Measurements from ENCODE around the gene WFS1. TPM values are rescaled to one million over a fixed set of nuclear protein-coding genes. Genes with fewer than 3 reads are reported as not detected.

Gene WFS1
- total RNA-seq, 1 donor from 2014 or later = 23.4 TPM

- peak; percentile 87 to 95 for DNase-seq (ENCODE audit: low read depth in 2 of 2)
Measured at GRCh38 chr4:6278801-6279197, 9.1 kb downstream of the WFS1 start.

GRCh38 chr4:6279582-6280289, 10.1 kb downstream of the WFS1 start:
- no peak for DNase-seq (ENCODE audit: low read depth in 2 of 2)

DNA sequence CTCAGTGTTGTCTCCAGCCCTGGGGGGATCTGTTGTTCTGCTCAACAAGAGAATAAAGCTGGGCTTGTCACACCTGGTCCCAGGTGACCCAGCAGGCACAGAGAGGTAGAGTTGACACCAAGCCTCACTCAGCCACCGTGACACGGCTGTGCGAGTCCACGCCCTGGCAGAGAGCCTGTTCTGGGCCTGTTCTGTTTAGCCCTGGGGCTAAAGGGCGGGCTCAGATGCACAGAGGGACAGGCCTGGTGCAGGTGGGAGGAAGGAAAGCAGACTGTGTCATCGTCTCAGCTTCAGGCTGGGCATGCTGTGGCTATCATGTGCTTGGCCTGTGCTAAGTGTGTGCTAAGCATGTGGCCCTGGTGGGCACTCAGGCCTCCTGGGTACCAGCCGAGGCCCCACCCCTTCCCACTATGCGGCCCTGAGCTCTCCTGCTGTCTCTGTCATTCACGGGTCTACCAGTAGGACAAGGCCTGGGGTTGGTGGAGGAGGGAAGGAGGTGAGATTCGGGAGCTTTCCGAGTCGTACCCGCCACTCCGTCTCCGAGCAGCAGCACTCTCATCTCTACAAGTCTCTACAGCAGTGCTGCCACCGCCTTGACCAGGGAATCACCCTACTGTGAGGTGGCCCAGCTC, 10.8 kb downstream of the WFS1 start:
- DNase-seq (ENCODE audit: low read depth in 2 of 2) = no peak

DNA sequence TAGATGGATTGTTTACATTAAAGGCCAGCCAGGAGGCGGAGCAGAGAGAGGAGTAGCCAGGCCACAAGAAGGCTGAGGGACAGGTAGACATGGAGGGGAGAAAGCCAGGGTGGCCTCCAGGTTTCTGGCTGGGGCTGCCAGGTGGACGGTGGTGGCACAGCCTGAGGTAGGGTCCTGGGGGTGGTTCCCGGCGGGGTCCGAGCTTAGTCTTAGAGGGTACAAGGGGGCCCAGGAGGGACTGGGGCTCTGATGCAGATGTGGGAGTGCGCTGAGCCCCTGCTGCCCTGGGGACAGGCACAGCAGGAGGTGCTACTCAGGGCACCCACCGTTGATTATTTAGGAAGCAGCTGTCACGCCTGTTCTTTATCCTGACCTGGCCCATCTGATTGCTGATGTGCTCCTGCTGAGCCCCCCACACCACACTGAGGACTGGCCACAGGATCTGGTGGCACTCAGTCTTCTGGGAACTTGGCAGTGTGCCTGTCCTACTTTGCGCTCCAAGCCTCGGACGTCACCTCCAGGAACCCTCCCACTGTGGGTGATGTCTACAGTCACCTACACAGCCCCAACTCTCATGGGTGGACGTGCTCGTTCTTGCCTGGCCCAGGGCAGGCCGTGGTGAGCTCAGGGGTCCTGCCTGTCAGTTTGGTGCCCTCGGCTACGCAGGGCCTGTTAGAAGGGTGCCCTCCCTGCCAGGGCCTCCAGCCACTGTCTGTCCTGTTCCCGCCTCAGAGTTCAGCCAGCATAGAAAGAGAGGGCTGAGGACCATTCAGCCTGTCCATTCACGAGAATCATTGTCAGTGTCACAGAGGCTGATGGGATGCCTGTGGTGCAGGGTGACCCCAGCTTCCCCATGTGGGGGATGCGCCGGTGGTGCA, 12.0 kb downstream of the WFS1 start:
- no peak for DNase-seq (ENCODE audit: low read depth in 2 of 2)

DNA sequence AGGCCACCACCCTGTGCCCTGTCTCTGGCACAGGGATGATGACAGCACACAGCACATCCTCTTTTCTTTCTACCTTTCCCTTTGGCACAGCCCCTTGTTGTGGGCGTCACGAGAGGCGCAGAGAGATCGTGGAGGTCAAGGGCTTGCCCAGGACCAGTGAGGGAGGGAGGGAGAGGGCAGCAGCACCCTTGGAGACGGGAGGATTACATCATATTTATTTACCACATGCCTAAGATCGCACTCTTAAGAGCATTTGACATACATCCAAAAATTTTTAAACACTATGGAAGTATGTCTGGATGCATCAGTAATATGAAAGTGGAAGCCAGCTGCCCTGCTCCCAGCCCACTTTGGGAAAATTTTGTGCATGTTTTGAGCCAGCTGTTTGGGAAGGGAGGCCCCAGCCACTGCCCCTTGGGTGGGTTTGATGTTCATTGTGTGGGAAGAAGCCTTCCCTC, 12.7 kb downstream of the WFS1 start:
- DNase-seq (ENCODE audit: low read depth in 2 of 2) = no peak

- peak in 1 of 2 donors; percentile 25 for DNase-seq (ENCODE audit: low read depth in 2 of 2)
Measured at GRCh38 chr4:6283282-6283681, 13.6 kb downstream of the WFS1 start.

GRCh38 chr4:6287017-6287788, 17.6 kb downstream of the WFS1 start:
- no peak for DNase-seq (ENCODE audit: low read depth in 2 of 2)

DNA sequence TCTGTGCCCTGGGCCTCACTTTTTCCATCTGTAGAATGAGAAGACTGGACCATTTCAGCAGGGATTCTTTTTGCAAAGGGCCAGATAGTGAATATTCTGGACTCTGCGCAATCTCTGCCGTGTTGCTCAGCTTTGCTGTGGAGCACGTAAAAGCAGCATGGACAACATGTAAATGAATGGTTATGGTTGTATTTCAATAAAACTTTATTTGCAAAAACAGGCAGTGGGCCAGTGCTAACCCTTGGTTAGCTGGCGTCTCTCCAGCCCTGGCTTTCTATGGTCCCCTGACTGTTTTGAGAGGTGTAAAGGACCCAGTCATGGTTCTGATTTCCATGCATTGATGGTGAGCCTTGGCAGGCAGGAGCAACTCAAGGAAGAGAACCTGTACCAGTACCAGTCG, 18.7 kb downstream of the WFS1 start:
- DNase-seq (ENCODE audit: low read depth in 2 of 2) = no peak

DNA sequence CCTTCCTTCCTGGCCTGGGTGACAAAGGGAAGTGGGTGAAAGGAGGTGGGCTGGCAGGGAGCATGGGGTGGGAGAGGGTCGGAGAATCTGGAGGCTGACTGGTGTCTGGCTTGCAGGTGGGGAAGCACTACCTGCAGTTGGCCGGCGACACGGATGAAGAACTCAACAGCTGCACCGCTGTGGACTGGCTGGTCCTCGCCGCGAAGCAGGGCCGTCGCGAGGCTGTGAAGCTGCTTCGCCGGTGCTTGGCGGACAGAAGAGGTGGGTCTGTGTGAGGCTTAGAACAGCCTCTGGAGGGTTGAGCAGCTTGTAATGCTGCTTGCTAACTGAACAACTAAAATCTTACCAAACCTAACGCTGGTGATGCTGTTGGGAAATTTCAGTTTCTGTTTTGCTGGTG, 19.2 kb downstream of the WFS1 start:
- DNase-seq (ENCODE audit: low read depth in 2 of 2) = no peak

DNA sequence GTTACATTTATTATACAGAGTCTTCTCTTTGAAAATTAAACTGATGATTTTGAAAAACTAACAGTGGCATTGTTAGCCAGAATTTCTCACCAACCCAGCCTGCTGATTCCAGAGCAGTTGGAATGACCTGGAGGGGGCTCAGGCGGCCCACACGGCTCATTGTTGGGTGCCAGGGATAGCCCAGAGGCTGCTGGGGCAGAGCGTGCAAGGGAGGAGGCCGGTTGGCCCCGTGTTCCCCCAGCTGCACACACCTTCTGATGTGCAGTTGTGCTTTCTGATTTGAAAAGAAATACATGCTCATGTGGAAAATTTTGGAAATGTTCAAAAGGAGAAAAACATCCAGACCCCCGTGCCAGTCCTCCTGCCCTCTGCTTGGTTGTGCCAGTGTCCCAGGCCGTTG, 20.6 kb downstream of the WFS1 start:
- DNase-seq (ENCODE audit: low read depth in 2 of 2) = no peak

DNA sequence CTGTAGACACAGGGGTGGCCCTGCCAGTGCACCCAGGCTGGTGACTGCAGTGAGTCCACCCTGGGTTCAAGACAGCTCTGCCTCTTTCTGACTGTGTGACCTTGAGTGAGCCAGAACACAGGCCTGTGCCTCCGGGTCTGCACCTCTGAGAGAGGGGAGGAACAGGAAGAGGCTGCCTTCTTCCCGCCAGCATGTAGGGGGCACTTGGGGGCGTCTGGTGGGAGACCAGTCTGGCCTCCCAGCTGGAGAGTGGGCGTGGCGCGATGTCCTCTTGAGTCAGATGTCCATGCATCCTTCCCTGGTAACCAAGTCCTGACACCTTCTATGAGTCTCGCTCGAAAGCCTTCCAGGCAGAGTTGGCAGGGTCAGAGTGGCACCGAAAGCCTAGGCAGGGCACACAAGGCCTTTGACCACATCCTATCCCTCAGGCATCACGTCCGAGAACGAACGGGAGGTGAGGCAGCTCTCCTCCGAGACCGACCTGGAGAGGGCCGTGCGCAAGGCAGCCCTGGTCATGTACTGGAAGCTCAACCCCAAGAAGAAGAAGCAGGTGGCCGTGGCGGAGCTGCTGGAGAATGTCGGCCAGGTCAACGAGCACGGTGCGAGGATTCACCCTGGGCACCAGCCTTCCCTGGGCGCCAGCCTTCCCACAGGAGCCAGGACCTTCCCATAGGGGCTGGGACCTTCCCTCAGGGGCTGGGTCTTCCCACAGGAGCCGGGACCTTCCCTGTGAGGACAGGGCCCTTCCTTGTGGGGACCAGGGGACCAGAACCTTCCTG, 21.3 kb downstream of the WFS1 start:
- DNase-seq (ENCODE audit: low read depth in 2 of 2) = no peak

DNA sequence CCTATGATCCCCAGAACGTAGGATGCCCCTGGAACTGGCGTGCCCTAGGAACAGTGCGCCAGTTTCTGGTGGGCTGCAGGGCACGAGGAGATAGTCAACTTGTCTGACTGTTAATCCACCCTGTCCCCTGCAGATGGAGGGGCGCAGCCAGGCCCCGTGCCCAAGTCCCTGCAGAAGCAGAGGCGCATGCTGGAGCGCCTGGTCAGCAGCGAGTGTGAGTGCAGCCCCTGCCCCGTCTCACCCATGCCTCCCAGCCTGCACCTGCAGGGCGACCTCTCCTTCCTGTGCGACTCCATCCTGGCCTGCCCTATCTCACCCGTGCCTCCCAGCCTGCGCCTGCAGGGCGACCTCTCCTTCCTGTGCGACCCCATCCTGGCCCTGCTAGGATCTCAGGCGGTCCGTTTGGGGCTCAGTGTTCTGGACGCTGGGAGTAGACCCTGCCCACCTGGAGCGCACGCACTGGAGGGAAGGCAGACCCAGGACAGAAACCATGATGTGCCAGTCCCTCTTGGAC, 22.2 kb downstream of the WFS1 start:
- DNase-seq (ENCODE audit: low read depth in 2 of 2) = peak in 1 of 2 donors; percentile 53

DNA sequence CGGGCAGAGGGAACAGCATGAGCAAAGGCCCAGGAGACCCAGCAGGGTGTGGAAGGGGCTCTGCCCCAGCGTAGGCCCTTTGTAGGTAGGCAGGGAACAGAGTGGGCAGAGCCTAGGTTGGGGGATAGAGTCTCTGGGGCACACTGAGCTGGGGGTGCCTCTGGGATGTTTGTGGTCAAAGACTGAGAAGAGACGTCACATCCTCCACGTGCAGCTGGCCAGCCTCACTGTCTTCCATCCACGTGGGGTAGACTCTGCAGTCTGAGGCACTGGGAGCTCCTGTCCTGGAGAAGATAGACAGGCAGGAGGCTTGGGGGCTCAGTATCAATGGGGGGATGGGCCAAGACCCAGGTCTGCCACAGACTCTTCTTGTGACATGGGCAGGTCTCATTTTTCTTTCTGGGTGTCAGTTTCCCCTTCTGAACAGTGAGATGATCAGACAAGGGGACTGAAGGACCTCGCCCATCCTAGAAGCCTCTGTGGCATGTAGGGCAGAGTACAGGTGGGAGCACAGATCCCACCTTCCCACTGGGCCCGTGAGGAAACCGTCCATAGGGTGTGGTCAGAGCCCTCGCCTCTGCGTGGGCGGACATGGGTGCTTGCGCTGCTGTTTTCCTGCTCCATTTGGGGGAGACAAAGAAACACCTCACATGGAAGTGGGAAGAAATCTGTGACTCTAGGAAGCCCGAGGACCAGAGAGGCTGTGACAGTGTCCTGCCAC, 22.9 kb downstream of the WFS1 start:
- no peak for DNase-seq (ENCODE audit: low read depth in 2 of 2)

- no peak for DNase-seq (ENCODE audit: low read depth in 2 of 2)
Measured at GRCh38 chr4:6293097-6293445, 23.4 kb downstream of the WFS1 start.

GRCh38 chr4:6293661-6294060, 24.0 kb downstream of the WFS1 start:
- DNase-seq (ENCODE audit: low read depth in 2 of 2) = no peak

DNA sequence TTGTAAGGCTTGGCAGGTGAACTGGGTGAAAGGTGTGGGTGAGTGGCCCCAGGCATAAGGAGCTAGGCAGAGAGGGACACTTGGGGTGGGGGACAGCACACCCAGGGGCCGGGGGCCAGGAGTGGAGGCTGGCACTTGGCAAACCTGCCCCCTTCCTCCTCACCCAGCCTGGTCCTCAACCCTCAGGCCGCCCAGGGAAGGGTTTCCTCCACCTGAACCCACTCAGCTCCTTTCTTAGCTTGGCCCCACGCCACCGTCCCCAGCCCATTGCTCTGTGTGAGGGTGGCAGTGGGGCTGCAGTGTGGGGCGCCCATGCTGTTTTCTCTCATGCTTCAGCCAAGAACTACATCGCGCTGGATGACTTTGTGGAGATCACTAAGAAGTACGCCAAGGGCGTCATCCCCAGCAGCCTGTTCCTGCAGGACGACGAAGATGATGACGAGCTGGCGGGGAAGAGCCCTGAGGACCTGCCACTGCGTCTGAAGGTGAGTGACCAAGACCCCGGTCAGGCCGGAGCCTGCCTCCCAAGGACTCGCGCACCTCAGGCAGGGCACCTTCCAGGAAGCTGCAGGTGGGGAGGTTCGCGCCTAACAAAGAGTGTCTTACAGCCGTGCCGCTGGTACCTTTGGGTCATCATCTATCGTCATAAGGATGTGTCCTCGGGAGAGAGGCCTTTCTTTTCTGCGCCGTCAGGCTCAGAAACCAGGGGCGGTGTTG, 25.2 kb downstream of the WFS1 start:
- no peak for DNase-seq (ENCODE audit: low read depth in 2 of 2)

DNA sequence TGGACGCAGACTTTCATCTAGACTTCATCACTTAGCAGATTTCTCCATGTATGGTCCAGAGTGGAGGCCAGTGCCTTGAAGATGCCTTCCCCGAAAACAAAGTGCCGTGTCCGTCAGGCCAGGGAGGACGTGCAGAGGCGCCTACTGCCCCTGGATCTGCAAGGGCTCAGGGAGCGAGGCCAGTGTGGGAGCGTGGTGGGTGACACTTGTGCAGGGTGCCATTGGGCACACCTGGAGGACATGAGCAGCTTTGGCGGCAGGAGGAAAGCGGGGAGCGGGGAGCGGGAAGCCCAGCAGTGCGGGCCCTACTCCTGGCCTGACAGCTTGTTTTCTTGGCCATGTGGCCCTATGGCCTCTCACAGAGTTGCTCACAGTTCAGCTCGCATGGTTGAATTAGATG, 25.8 kb downstream of the WFS1 start:
- DNase-seq (ENCODE audit: low read depth in 2 of 2) = no peak

DNA sequence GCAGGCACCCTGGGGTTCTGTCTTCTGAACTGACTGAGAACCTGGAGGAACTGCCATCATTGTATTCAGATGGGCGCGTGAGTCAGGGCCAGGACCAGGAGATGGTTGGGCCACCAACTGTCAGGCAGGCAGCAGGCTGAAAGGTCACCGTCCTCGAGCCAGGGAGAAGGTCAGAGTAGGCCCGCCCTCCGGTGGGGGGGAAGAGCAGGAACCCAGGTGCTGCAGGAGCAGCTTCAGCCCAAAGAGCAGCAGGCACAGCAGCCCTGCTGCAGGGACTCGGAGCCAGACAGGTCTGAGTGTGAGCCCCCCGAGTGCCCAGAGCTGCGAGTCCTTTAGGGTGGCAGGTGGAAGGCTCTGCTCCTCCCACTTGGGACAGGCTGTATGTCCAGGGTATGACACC, 26.4 kb downstream of the WFS1 start:
- DNase-seq (ENCODE audit: low read depth in 2 of 2) = no peak

DNA sequence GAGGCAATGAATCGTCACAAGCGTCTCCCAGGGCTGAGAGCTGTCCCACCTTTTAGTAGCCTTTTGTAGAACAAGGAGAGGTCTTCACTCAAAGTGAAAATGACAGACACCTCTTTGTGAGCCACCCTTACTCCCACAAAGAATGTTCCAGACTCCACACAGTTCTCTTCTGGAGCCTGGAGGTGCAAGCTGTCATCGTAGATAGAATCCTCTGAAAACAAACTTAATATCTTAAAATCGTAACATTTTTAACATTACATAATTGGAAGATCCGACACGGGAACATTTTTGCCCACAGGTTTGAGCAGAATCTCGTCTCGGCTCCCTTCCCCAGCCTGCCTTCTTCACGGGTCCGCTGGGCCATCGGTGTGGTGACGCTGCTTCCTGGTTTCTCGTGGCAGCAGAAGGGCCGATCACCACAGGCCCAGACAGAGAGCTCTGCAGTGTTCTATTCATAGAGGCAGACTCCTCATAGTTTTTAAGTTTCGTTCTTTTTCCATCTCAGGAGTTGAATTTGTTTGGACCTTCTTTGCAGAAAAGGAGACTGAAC, 27.7 kb downstream of the WFS1 start:
- no peak for DNase-seq (ENCODE audit: low read depth in 2 of 2)

Data from dermis microvascular lymphatic vessel endothelial cell (primary cell).